Measurements from ENCODE around the gene UBE2K. TPM values are rescaled to one million over a fixed set of nuclear protein-coding genes. Genes with fewer than 3 reads are reported as not detected.
"Not testable (repeated sequence)": the region's sequence is repeated elsewhere in the genome, so short reads cannot be mapped to it uniquely, and the experiment has no call there.

UBE2K gene
- polyA plus RNA-seq, 3 donors: 24.2 to 66.8 (median 50.0) TPM

DNA sequence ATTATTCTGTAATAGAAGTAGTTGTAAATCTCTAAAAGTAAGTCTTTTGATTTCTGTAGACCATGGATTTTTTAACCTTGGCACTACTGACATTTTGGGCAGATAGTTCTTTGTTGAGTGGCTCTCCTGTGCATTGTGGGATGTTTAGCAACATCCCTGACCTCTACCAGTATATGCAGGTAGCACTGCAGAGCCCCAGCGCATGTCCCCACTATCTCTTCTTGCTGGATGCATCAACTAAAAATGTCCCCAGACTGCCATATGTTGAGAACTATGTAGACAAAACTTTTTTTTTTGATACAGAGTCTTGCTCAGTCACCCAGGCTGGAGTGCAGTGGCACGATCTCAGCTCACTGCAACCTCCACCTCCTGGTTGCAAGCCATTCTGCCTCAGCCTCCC is 4.8 kb downstream of the UBE2K start:
- intact Hi-C loops (cut with micrococcal nuclease): no loop called here
- Histone ChIP-seq H3K9ac (ENCODE audit: insufficient read depth, low read length, poor library complexity, severe bottlenecking) (no peak overlapping the region), H3K9me3 (replicated peaks in 1 of 2; ENCODE audit: control insufficient read depth in 1 of 2, insufficient read depth in 1 of 2, low read length in 2 of 2) (no peaks in the 10 kb centered on the region), H4K20me1 (ENCODE audit: insufficient read depth, low read length) (peaks cover 75% of the 10 kb centered on the region), H2AFZ (ENCODE audit: insufficient read depth, low read depth, low read length, poor library complexity, severe bottlenecking) (no peak overlapping the region), H3K4me1 (ENCODE audit: control insufficient read depth in 1 of 2, insufficient read depth in 2 of 2, low read length in 2 of 2) (peaks cover 15 to 24% of the 10 kb centered on the region in 2 donors), H3K36me3 (replicated peaks in 1 of 2; ENCODE audit: control insufficient read depth in 1 of 2, insufficient read depth in 2 of 2, low read length in 2 of 2) (peaks cover 14 to 25% of the 10 kb centered on the region in 2 donors), H3K4me2 (replicated peaks; ENCODE audit: extremely low read depth, low read length, poor library complexity, severe bottlenecking) (no peak overlapping the region), H3K79me2 (ENCODE audit: insufficient read depth, low read length) (peaks cover 98% of the 10 kb centered on the region), H3K27ac (ENCODE audit: low read depth in 1 of 2, low read length in 2 of 2) (no peak overlapping the region), H3K4me3 (replicated peaks in 1 of 3; ENCODE audit: low read depth in 2 of 3, low read length in 3 of 3) (no peak overlapping the region), H3K27me3 (ENCODE audit: control insufficient read depth in 2 of 2, insufficient read depth in 2 of 2, low read length in 2 of 2) (no peaks in the 10 kb centered on the region)
- DNase-seq: no peak
- Mint-ChIP-seq H3K9me3 (peaks cover 0 to 2% (median 0%) of the 10 kb centered on the region in 7 donors), H3K4me1 (peaks cover 23% of the 10 kb centered on the region), H3K4me3 (no peak overlapping the region), H3K27me3 (ENCODE audit: low read depth in 3 of 3) (no peaks in the 10 kb centered on the region), H3K27ac (peak overlapping the region in 2 of 7 donors; percentile 36 to 70), H3K36me3 (peaks cover 13 to 42% of the 10 kb centered on the region in 2 donors)
- WGBS (ENCODE audit: insufficient coverage): no CpG with 5 or more reads among the region's 2 CpGs
- TF ChIP-seq, protein P1, sequence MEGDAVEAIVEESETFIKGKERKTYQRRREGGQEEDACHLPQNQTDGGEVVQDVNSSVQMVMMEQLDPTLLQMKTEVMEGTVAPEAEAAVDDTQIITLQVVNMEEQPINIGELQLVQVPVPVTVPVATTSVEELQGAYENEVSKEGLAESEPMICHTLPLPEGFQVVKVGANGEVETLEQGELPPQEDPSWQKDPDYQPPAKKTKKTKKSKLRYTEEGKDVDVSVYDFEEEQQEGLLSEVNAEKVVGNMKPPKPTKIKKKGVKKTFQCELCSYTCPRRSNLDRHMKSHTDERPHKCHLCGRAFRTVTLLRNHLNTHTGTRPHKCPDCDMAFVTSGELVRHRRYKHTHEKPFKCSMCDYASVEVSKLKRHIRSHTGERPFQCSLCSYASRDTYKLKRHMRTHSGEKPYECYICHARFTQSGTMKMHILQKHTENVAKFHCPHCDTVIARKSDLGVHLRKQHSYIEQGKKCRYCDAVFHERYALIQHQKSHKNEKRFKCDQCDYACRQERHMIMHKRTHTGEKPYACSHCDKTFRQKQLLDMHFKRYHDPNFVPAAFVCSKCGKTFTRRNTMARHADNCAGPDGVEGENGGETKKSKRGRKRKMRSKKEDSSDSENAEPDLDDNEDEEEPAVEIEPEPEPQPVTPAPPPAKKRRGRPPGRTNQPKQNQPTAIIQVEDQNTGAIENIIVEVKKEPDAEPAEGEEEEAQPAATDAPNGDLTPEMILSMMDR (IDR thresholded peaks at IDR 0.05): no peak

DNA sequence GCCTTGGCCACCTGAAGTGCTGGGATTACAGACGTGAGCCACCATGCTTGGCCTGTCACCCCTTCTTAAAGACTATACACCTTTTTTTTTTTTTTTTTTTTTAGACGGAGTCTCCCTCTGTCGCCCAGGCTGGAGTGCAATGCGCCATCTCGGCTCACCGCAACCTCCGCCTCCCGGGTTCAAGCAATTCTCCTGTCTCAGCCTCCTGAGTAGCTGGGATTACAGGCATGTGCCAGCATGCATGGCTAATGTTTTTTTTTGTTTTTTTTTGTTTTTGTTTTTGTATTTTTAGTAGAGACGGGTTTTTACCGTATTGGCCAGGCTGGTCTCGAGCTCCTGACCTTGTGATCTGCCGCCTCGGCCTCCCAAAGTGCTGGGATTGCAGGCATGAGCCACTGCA is 6.9 kb downstream of the UBE2K start:
- H3K4me2 ChIP-seq (replicated peaks; ENCODE audit: extremely low read depth, low read length, poor library complexity, severe bottlenecking); H2AFZ ChIP-seq (ENCODE audit: insufficient read depth, low read depth, low read length, poor library complexity, severe bottlenecking); H3K27me3 ChIP-seq (ENCODE audit: control insufficient read depth in 2 of 2, insufficient read depth in 2 of 2, low read length in 2 of 2); H3K4me3 ChIP-seq (replicated peaks in 1 of 3; ENCODE audit: low read depth in 2 of 3, low read length in 3 of 3); H3K4me3 Mint-ChIP-seq; H3K27ac ChIP-seq (ENCODE audit: low read depth in 1 of 2, low read length in 2 of 2); intact Hi-C loops (cut with micrococcal nuclease); H3K9me3 Mint-ChIP-seq; H3K9ac ChIP-seq (ENCODE audit: insufficient read depth, low read length, poor library complexity, severe bottlenecking); DNase-seq; H3K27me3 Mint-ChIP-seq (ENCODE audit: low read depth in 3 of 3); H3K9me3 ChIP-seq (replicated peaks in 1 of 2; ENCODE audit: control insufficient read depth in 1 of 2, insufficient read depth in 1 of 2, low read length in 2 of 2): not testable (repeated sequence)
- Mint-ChIP-seq H3K36me3 (peaks cover 13 to 46% of the 10 kb centered on the region in 2 donors), H3K27ac (peak overlapping the region in 4 of 7 donors; percentile 40 to 58 (median 54)), H3K4me1 (peaks cover 21% of the 10 kb centered on the region)
- H3K79me2 ChIP-seq (ENCODE audit: insufficient read depth, low read length): peaks cover 100% of the 10 kb centered on the region
- 97% methylated on average over 8 of the region's 13 CpGs for WGBS (ENCODE audit: insufficient coverage)
- H3K36me3 ChIP-seq (replicated peaks in 1 of 2; ENCODE audit: control insufficient read depth in 1 of 2, insufficient read depth in 2 of 2, low read length in 2 of 2): peaks cover 14 to 25% of the 10 kb centered on the region in 2 donors
- H3K4me1 ChIP-seq (ENCODE audit: control insufficient read depth in 1 of 2, insufficient read depth in 2 of 2, low read length in 2 of 2): peaks cover 3 to 10% of the 10 kb centered on the region in 2 donors
- H4K20me1 ChIP-seq (ENCODE audit: insufficient read depth, low read length): peaks cover 91% of the 10 kb centered on the region
